GM12801 (cell line): ENCODE data around the gene FNBP1.

ENCODE experiments used
- CTCF ChIP-seq: IDR thresholded peaks from one replicate; pipeline ENCODE4 v1.5.1; 2011; ENCODE audit warnings: control low read depth; ENCODE audit not compliant: insufficient read length; ENCODE audit errors: extremely low read depth

The FNBP1 gene

GRCh38 chr9:129863059-129863690 lies 179.8 kb downstream of the FNBP1 start:
- no peak for TF ChIP-seq CTCF

GRCh38 chr9:129861447-129861827 lies 181.6 kb downstream of the FNBP1 start:
- TF ChIP-seq CTCF, result no peak

- no peak for TF ChIP-seq CTCF
These were observed 182.1 kb downstream of the FNBP1 start for GRCh38 chr9:129860653-129861446.

GRCh38 chr9:129858167-129858962 lies 184.6 kb downstream of the FNBP1 start:
- TF ChIP-seq CTCF, result no peak

GRCh38 chr9:129857207-129857606 lies 185.8 kb downstream of the FNBP1 start:
- no peak for TF ChIP-seq CTCF

GRCh38 chr9:129854588-129855110 lies 188.3 kb downstream of the FNBP1 start:
- TF ChIP-seq CTCF, result no peak

- TF ChIP-seq CTCF, result no peak
These were observed 189.4 kb downstream of the FNBP1 start for GRCh38 chr9:129853614-129854013.
